Lower leg skin (tissue), 3 donors: Measurements from ENCODE around the gene KCNA10.

Experiments used
- CTCF ChIP-seq, 3 donors: fragments of 450-650 bp; IDR thresholded peaks; one replicate each; pipeline ENCODE4 v1.5.1; 2016; ENCODE audit warnings: antibody characterized with exemption in 3 of 3, mild to moderate bottlenecking in 3 of 3, moderate library complexity in 2 of 3
- POLR2A ChIP-seq, 2 donors: fragments of 450-650 bp; IDR thresholded peaks; one replicate each; pipeline ENCODE4 v1.6.1; 2016 to 2017; ENCODE audit warnings: antibody characterized with exemption in 2 of 2, mild to moderate bottlenecking in 1 of 2, moderate library complexity in 1 of 2

GRCh38 chr1:110544753-110545152 lies 25.8 kb upstream of the KCNA10 start:
- TF ChIP-seq POLR2A (IDR thresholded peaks at IDR 0.05) (no peak), CTCF (IDR thresholded peaks at IDR 0.05) (no peak)
